ENCODE data around the gene ATF3.

The ATF3 gene

DNA sequence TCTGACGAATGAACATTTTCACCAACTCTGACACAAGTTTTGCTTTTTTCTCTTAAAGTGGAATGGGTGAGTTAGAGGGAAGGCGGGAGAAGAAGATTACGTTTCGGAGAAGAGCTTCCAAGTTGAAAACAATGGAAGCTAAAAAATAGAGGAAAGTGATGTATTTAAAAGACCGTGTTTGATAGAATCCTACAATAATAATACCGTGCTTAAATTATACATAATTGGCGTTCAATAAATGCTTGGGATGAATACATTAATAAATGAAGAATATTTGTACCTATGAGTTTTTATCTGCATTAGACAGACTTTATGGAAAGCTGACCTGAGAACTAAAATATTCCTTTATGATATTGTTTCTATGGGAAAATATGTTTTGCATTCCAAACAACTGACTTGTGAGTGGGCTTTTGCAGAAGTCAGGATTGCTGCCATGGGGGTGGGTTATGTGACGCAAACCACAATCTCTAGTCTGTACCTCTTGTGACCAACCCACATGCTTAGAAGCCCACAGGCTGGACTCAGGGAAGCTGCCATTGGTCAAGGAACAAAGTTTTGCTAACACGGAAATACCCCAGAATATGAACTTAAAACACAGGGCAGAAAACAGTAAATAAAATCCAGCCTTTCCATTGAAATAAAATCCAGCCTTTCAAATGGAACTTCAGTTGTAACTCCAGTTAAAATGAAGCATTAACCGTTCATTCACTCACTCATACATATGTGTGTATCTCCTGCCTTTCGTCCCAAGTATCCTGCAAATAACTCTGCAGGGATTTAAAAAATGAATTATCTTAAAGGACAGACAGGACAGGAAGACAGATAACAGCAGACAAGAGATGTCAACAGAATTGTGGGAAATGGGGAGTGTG is 21.3 kb upstream of the ATF3 start:
- peak; percentile 51 for DNase-seq

DNA sequence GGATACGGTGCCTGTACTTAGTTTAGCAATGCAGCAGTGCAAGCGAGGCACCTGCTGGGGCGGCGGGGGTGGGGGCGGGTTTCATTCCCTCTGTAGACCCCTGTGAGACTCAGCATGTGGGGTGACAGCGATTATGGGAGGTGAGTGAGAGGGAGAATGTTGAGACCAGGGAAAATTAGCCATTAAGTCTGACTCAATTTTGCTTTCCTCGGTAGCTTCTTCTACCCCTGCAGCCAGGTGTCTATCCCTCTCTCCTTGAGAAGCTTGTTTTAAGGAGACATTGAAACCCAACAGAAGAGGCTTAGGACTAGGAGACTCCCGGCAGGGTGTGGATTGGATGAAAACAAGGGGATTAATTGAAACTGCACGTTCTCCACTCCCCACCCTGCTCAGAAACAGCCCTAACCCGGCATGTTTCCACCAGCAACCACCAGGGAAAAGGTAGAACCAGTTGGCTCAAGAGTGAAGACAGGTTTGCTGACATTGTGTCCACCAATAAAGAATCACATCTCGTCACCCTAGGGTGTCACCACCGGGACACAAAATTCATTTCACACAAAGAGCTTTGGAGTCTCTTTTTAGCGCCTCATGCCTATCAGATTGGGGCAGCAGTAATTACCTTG is 20.6 kb upstream of the ATF3 start:
- DNase-seq = no peak

DNA sequence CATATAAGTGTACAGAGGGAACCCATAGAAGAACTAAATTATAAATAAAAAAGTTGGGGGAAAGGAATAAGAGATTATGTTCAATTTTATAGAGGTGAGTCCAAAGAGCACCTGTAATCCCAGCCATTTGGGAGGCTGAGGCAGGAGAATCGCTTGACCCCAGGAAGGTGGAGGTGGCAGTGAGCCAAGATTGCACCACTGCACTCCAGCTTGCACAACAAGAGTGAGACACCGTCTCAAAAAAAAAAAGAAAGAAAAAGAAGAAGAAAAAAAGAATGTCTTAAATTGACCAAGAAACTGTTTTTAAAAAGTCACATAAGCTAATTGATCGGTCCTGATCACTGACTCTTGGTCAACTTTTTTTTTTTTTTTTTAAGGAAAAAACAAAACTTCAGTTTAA is 19.1 kb upstream of the ATF3 start:
- DNase-seq = no peak

DNA sequence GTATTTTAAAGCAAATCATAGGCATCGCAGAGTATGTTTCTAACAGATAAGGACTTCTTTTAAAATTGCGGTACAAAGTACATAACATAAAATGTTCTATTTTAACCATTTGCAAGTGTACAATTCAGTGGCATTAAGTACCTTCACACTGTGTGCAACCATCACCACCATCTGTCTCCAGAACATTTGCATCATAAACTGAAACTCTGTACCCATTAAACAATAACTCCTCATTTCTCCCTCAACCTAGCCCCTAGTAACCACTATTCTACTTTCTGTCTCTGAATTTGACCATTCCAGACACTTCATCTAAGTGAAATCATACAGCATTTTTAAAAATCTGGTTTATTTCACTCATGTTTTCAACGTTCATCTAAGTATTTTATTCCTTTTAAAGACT is 16.6 kb upstream of the ATF3 start:
- DNase-seq = no peak

DNA sequence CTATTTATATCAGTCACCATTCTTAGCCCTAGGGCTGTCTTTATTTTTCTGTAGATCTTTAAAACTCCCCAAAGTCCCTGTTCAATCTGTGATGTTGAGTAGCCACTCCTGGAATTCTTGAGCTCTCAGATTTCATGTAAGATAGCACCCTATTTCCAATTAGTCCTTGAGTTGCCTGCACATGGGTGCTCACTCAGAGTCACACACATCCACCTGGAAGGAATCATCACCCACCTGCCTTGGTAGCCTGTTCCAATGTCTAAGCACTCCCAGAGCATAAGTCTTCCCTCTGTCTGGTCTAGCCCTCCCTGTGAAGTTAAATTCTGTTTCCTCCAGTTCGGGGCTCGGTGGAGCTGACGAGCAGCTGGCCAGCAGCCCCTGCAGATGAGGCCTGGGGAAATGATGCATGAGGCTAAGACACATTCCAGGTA is 14.7 kb upstream of the ATF3 start:
- no peak for DNase-seq

DNA sequence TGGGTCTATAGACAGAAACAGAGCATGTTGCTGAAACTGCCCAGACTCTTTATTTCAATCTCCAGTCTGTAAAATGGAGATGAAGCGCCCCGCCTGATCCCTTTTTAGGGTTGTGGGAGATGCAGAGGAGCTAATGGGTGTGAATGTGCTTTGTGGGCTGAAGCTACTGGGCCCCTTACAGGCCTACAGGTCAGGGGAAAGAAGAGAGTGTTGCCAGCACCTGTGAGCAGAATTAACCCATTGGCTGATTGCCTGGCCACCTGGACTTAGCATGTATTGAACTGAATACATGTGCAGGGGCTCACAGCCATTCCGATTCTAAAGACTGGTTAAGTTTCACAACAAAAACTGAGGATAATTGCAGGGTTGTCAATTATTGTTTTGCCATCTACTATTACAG is 13.9 kb upstream of the ATF3 start:
- DNase-seq = no peak

DNA sequence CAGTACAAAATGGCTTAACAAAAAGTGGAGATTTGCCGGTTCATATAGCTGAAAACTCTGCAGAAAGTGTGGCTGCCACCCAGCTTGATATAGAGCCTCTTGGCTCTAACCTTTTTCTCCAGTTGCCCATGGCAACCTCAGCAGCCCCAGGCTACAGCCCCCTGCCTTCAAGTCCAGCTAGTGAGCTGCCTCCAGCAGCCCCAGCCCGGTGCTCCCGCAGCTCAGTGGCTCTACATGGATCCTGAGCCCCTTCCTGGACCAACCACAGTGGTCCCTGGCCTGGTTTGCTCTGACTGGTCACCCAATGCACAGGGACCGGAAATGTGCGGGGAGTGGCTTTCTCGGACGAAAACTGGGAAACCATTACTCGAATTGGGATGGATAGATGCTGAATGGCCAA is 13.3 kb upstream of the ATF3 start:
- no peak for DNase-seq

DNA sequence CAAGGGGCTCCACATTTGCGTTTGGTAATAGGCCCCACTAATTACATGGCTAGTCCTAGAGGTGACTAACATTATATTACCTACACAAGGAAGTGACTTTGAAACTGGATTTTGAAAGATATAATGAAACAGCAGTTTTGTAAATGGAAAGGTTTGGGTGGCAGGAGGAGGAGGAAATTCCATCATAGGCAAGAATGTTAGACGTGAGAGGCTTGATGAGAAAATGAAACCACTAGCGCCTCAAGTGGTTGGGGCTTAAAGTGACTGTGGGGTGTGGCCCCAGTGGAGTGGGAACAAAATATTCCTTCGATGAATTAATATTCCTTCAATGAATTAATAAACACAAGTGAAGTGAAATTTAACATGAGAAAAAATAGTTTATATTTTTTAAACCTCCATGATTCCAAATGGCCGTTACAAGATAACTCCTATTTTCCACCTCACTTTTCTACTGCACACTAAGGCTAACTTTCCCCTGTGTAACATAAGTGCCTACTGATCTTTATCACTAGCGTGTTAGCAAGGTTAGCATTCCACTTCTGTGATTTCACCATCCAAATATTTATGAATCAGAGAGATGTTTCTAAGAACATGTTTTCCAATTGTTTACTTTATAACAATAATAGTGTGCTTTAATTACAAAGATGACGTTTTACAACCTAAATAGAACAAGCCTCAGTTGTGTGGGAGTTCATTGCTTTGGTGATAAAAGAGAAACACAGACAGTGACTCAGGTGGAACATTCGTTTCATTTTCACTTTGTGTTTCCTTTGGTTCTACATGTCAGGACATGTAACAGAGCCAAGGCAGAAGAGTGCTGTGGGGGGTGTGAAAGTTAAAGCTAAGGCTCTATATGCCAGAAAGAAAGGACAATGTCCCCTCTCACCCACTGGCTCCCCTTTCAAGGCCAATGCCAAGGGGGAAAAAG is 12.5 kb upstream of the ATF3 start:
- DNase-seq = no peak

DNA sequence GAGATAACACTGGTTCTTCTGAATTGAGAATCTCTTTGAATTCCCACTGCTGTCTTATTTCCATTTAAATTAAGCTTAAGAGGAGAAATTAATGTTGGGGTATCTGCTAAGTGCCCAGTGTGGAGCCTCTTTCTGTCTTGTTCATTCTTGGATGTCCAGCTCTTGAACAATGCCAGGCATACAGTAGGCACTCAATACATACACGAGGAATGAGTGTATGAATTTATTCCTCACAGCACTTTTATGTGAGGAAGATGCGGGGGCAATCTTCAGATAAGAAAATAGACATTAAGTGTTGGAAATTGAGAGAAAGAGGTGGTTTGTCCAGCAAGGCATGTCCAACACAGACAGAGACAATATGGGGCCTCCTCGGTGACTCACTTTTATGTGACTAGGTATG is 11.8 kb upstream of the ATF3 start:
- no peak for DNase-seq

DNA sequence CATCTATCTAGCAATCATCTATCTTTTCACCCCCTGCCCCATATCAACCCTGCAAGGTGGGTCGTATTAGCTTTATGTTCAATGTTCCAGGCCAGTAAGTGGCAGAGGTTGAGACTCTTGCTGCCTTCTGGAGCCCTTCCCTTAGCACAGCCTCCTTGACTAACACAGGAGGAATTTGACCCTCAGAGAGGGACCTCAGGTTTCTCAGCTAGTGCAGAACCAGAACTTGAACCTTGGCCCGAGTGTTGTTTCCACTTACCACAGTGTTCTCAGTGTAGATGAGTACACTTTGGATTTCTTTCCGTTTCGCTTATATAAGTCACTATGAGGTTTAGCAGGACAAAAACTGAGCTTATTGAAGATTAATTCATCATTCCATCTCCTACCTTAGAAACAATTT is 11.1 kb upstream of the ATF3 start:
- DNase-seq = no peak

DNA sequence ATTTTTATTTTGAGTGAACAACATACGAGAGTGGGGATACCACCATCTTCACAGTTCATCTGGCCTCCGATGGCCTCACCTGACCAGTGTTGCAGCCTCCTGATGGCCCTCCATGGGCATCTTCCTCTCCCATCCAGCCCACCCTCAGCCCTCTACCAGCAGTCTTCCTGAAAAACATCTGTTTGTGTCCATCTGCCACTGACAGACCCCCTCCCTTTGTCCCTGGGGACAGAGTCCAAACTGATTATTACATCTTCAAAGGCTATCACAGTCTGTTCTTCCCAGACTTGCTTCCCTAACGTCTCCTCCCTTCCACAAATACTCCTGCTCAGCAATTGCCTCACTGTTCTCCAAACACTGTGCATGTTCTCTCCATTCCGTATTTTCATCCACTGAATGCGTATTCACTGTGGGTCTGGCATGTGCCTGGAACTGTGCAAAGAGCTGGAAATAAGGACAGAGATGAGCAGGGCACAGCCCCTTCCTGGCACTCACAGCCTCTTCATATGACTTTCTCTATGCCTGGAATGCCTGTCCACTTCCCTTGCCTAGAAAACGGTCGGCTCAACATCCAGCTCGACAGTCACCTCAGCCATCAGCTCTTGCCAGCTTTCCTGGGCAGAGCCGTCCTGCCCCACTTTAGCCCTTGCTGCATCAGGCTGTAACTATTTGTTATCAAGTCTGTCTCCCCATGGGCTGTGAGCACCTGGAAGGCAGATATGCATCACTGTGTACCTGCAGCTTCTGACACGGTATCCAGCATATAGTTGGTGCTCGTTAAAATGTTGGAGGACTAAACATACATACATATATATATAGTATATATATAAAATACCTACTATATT is 8.3 kb upstream of the ATF3 start:
- DNase-seq = no peak

DNA sequence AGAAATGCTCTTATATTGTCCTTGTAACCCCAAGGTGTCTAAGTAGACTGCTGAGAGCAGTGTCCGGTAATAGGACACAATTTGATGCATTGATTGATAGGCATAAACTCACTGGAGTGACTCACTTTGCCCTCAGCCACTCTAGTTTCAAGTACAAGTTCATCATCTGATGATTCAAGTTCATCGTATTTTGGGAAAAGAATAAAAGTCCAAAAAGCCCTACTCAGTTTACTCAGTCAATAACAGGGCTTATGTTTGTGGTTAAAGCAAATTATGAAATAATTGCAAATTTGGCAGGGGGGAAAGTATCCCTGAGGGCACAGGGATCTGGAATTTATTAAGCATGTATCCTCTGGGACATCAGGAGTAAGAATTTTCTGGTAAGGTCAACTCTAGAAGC is 7.6 kb upstream of the ATF3 start:
- no peak for DNase-seq

DNA sequence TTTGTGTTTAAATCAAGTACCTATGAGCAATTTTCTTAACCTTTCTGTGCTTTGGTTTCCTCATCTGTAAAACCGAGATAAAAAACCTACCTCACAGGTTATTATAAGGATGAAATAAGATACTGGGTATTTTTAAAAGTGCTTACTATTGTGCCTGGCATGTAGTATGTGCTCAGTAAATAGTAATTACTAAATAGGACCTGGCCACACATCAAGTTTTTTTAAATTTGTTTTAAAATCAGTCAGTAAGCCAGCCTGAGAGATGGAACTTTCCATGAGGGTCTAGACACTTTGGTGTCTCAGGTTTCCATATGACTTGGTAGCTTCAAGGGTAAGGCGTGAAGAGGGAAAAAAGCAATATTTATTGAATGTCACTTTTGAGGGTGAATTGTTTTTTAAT is 7.0 kb upstream of the ATF3 start:
- DNase-seq = no peak

DNA sequence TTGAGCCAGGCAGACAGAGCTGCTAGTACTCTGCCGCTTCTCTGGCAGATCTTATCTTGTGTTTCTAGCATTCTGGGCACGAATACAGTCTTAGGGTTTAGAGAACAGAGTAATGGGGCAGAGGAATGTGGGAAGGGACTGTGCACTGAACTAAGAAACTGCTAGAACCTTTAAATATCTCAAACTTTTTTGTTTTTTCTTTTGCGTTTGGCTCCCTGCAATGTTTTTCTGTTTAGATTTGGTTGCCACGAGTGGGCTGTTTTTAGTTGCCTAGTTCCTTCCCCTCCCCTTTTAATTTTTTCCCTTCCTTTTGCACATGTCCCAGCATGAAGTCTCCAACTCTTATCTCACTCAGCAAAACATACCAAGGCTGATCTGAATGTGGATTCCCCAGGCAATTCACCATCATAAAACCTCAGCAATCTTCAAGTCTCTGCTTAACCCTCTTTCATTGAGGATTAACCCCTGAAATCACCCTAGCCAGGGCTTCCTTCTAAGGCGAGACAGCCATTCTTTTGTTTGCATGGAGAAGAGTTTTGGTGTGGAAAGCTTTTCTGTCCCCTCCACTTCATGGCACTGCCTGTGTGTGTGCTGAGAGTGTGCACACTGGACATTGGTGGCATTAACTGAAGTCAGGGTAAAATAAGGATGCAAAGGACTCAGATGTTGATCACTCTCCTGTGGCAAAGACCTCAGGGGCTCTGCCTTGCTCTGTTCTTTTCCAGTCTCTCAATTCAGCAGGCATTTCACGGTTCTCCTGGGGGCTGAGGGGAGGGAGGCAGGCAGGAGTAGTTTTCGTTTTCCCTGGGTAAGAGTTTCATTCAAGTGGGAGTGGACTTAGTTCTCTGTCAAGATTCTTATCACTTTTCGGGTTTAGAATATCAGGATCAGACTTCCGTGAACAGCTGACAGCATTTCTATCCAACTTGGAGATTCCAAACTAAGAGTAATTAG is 2.8 kb upstream of the ATF3 start:
- no peak for DNase-seq

DNA sequence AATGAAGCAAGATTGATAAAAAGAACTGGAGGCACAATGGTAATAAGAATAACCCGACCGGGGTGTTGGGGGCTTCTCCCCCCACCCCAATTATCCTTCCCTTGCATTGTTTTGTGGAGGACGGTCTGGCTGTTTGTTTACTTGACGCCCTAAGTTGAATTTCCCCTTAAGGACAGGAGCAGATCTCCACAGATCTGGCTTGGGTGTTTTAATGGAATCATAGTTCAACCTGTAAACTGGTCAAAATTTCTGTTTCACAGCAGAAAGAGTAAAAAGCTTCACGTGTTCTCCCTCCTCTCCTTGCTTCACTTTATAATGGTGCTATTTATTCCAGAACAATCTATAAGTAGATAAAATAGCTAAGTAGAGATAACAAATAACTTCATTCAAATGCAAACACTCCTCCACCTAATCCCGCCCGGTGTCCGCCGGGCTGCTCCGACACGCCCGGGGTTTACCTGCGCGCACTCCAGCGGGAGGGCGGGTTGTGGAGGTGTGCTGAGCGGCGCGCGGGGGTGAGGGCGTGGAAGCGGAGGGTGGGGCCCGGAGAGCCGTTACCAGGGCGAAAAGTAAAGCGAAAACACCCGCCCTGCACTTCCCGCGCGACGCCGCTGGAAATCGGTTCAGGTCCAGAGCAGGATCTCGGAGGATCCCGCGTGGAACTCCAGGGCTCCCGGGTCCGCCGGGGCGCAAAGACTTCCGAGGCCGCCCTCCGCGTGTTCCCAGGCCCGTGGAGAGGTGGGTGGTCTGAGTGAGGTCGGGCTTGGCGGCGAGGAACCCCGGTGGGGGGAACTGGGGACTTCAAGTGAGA is 2.0 kb upstream of the ATF3 start:
- peak; percentile 54 for DNase-seq

DNA sequence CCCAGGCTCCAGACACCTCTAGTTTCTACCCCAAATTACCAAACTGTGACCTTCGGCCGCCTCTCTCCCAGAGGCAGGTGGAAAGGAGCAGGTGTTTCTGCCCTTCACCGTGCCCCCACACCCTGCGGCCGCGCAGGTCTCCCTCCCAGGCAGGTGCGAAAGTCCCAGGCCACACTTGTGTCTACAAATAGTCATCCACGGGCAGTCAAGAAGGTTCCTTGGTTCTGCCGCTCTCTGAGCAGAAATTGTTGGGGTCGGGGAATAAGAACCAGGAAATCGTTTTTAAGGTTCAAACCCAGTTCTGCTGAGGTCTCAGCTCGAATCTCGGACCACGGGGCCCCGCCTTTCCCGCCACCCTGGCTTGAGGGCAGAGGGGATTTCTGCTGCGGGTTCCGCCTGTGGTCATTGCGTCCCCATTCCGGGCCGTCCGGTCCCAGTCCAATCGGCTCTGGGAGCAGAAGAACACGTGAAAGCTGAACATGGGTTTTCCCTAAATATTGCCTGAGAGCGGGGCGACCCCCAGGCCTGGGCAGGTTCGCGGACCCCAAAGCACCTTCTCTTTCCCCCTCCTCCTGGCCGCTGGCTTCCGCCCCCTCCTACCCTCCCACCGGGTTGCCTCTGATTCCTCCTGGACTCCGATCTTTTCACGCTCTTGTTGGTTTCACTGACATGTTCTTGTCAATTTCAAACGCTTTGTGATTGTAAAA is 1.2 kb upstream of the ATF3 start:
- DNase-seq = peak; percentile 33

DNA sequence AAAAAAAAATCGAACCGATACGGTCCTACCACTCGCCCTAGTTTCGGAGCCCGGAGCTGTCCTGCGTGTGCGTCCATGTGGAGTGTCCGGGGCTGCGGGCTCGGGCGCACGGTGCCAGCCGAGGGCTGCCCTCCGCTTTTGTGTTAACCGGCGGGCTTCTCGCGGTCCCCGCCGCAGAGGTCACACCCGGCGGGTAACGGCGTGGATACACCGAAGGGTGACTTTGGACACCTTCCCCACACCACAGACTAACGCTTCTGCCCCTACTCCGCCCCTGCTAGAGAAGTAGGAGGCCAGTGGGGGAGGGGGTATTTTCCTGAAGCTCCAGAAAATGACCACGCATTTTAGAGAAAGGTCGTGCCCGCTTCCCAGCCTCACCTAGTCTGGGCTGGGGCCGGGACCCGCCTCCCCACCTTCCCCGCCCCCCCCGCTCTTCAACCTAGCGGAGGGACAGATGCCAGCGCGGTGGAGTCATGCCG is 609 bp upstream of the ATF3 start:
- no peak for DNase-seq

DNA sequence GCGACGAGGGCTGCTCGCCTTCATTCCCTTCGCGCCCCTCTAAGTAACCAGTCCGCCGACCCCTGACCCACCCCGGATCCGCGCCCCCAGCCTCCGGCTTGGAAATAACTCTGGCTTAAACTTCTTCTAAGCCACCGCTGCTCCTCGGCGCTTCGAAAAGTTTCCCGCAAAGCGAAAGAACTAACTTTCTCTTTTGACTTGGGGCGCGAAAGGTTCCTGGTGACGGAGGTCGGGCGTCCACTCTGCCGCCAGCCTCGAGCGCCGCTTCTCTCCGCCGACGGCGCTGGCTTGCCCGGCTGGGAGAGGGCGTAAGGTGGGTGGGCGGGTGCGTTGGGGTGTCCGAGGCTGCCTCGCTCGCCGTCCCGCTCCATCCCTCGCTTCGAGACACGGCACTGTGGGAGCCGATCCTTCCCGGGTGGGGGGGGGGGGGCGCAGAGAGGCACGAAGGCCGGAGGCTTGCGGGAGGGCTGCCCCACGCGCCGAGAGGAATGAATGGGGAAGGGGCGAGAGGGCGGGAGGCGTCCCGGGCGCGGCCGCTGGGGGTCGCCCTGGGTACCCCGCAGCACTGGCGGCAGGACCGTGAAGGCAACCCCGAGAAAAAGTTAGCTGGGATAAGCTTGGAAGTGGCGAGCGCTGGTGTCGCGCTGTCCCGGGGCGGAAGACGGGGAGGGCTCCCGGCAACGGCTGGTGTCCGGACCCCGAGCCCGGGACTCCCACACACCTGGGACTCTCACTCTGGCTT is 569 bp downstream of the ATF3 start:
- DNase-seq = peak; percentile 83

Data from right hindlimb (tissue), 1 donor.